ENCODE measurements around the gene BAIAP2.

Gene BAIAP2

GRCh38 chr17:81081222-81082176 is 46.5 kb downstream of the BAIAP2 start:
- DNase-seq (ENCODE audit: low read depth), result no peak
- TF ChIP-seq CTCF (IDR thresholded peaks at IDR 0.05; ENCODE audit: control insufficient read depth, extremely low read depth, insufficient read depth), result no peak
- no peak overlapping the region for H3K4me3 ChIP-seq (ENCODE audit: low read depth, low read length)

- peak overlapping the region; percentile 51 for H3K4me3 ChIP-seq (ENCODE audit: low read depth, low read length)
- DNase-seq (ENCODE audit: low read depth), result no peak
- TF ChIP-seq CTCF (IDR thresholded peaks at IDR 0.05; ENCODE audit: control insufficient read depth, extremely low read depth, insufficient read depth), result no peak
Observed at GRCh38 chr17:81082177-81083073, 47.5 kb downstream of the BAIAP2 start.

- TF ChIP-seq CTCF (IDR thresholded peaks at IDR 0.05; ENCODE audit: control insufficient read depth, extremely low read depth, insufficient read depth), result no peak
- DNase-seq (ENCODE audit: low read depth), result peak; percentile 92
- H3K4me3 ChIP-seq (ENCODE audit: low read depth, low read length), result peak overlapping the region; percentile 51
Observed at GRCh38 chr17:81083125-81083765, 48.3 kb downstream of the BAIAP2 start.

- no peak overlapping the region for H3K4me3 ChIP-seq (ENCODE audit: low read depth, low read length)
- TF ChIP-seq CTCF (IDR thresholded peaks at IDR 0.05; ENCODE audit: control insufficient read depth, extremely low read depth, insufficient read depth), result peak; percentile 25; the same call in 1 of the 2 replicates
- DNase-seq (ENCODE audit: low read depth), result peak; percentile 76
Observed at GRCh38 chr17:81084680-81085419, 49.9 kb downstream of the BAIAP2 start.

GRCh38 chr17:81085420-81085911 is 50.5 kb downstream of the BAIAP2 start:
- no peak for DNase-seq (ENCODE audit: low read depth)
- no peak overlapping the region for H3K4me3 ChIP-seq (ENCODE audit: low read depth, low read length)
- TF ChIP-seq CTCF (IDR thresholded peaks at IDR 0.05; ENCODE audit: control insufficient read depth, extremely low read depth, insufficient read depth), result no peak

Data from LNCaP clone FGC (cell line).